ENCODE results near the gene IQCH. TPM values are rescaled to one million over a fixed set of nuclear protein-coding genes. Genes with fewer than 3 reads are reported as not detected.

Gene IQCH
- total RNA-seq, 2 donors from 2014 or later: 0.53 to 1.1 TPM

- intact Hi-C loops (cut with DNase I): no loop called here
- DNase-seq (no peak), ATAC-seq (no peak)
Measured at GRCh38 chr15:67372986-67373675, 118.5 kb downstream of the IQCH start.

GRCh38 chr15:67373971-67374370 is 119.4 kb downstream of the IQCH start:
- DNase-seq (no peak), ATAC-seq (no peak)
- intact Hi-C loops (cut with DNase I): no loop called here

GRCh38 chr15:67379530-67379929 is 124.9 kb downstream of the IQCH start:
- DNase-seq (no peak), ATAC-seq (no peak)
- intact Hi-C loops (cut with DNase I): no loop called here

- intact Hi-C loops (cut with DNase I): no loop called here
- ATAC-seq (no peak), DNase-seq (no peak)
Measured at GRCh38 chr15:67380921-67381320, 126.3 kb downstream of the IQCH start.

GRCh38 chr15:67381416-67382045 is 126.9 kb downstream of the IQCH start:
- intact Hi-C loops (cut with DNase I): no loop called here

GRCh38 chr15:67382723-67383122 is 128.1 kb downstream of the IQCH start:
- no peak for DNase-seq
- intact Hi-C loops (cut with DNase I): no loop called here
- no peak for ATAC-seq

More at GRCh38 chr15:67381416-67382045, 126.9 kb downstream of the IQCH start:
- no peak for DNase-seq
- no peak for ATAC-seq

- ATAC-seq (no peak), DNase-seq (no peak)
- intact Hi-C loops (cut with DNase I): no loop called here
Measured at GRCh38 chr15:67383899-67384298, 129.3 kb downstream of the IQCH start.

- DNase-seq (no peak), ATAC-seq (no peak)
- intact Hi-C loops (cut with DNase I): no loop called here
Measured at GRCh38 chr15:67384761-67385160, 130.2 kb downstream of the IQCH start.

- DNase-seq (no peak), ATAC-seq (no peak)
- intact Hi-C loops (cut with DNase I): no loop called here
Measured at GRCh38 chr15:67385971-67386370, 131.4 kb downstream of the IQCH start.

- DNase-seq: no peak
- intact Hi-C loops (cut with DNase I): no loop called here
- no peak for ATAC-seq
Measured at GRCh38 chr15:67386947-67387346, 132.4 kb downstream of the IQCH start.

GRCh38 chr15:67389975-67390374 is 135.4 kb downstream of the IQCH start:
- no peak for ATAC-seq
- no peak for DNase-seq
- intact Hi-C loops (cut with DNase I): no loop called here

GRCh38 chr15:67394873-67395639 is 140.5 kb downstream of the IQCH start:
- intact Hi-C loops (cut with DNase I): no loop called here
- ATAC-seq: no peak

GRCh38 chr15:67396114-67396513 is 141.5 kb downstream of the IQCH start:
- no peak for ATAC-seq
- DNase-seq: no peak
- intact Hi-C loops (cut with DNase I): no loop called here

More at GRCh38 chr15:67394873-67395639, 140.5 kb downstream of the IQCH start:
- DNase-seq: no peak

- intact Hi-C loops (cut with DNase I): no loop called here
- DNase-seq (no peak), ATAC-seq (no peak)
Measured at GRCh38 chr15:67397139-67397538, 142.6 kb downstream of the IQCH start.

GRCh38 chr15:67399925-67400324 is 145.3 kb downstream of the IQCH start:
- ATAC-seq: no peak
- intact Hi-C loops (cut with DNase I): no loop called here
- no peak for DNase-seq

GRCh38 chr15:67400890-67401289 is 146.3 kb downstream of the IQCH start:
- no peak for ATAC-seq
- DNase-seq: no peak
- intact Hi-C loops (cut with DNase I): no loop called here

- ATAC-seq (no peak), DNase-seq (no peak)
- intact Hi-C loops (cut with DNase I): no loop called here
Measured at GRCh38 chr15:67401336-67401735, 146.8 kb downstream of the IQCH start.

GRCh38 chr15:67403428-67404154 is 149.0 kb downstream of the IQCH start:
- DNase-seq: no peak
- intact Hi-C loops (cut with DNase I): no loop called here
- no peak for ATAC-seq
